ENCODE measurements around the gene TAAR1. TPM values are rescaled to one million over a fixed set of nuclear protein-coding genes. Genes with fewer than 3 reads are reported as not detected.

The TAAR1 gene
- total RNA-seq, 1 donor = not detected

GRCh38 chr6:132675002-132675401 lies 16.0 kb upstream of the TAAR1 start:
- no peaks in the 10 kb centered on the region for H3K4me1 ChIP-seq (ENCODE audit: insufficient read depth, low read length)
- no peaks in the 10 kb centered on the region for H3K79me2 ChIP-seq (ENCODE audit: insufficient read depth, low read length)
- TF ChIP-seq CTCF (IDR thresholded peaks at IDR 0.05; ENCODE audit: extremely low read depth, low read depth, low read length) = no peak
- DNase-seq (ENCODE audit: insufficient read length, low spot score, missing footprints) = no peak
- no peaks in the 10 kb centered on the region for H4K20me1 ChIP-seq (ENCODE audit: insufficient read depth, low read length)
- no peaks in the 10 kb centered on the region for H3K9me3 ChIP-seq (ENCODE audit: low read depth, low read length)
- H3K4me3 ChIP-seq (ENCODE audit: insufficient read depth, low read length) = no peak overlapping the region
- H3K4me2 ChIP-seq (ENCODE audit: insufficient read depth, low read length) = no peak overlapping the region
- no peaks in the 10 kb centered on the region for H3K36me3 ChIP-seq (ENCODE audit: insufficient read depth, low read length)
- H3K27me3 ChIP-seq (ENCODE audit: insufficient read depth, low read length) = peaks cover 5% of the 10 kb centered on the region
- no peak overlapping the region for H2AFZ ChIP-seq (ENCODE audit: low read length)
- H3K27ac ChIP-seq (ENCODE audit: low read depth, low read length) = no peak overlapping the region

- no peak for DNase-seq (ENCODE audit: insufficient read length, low spot score, missing footprints)
- Histone ChIP-seq H3K36me3 (ENCODE audit: insufficient read depth, low read length) (no peaks in the 10 kb centered on the region), H3K4me2 (ENCODE audit: insufficient read depth, low read length) (no peak overlapping the region), H3K79me2 (ENCODE audit: insufficient read depth, low read length) (no peaks in the 10 kb centered on the region), H3K27ac (ENCODE audit: low read depth, low read length) (no peak overlapping the region), H3K4me3 (ENCODE audit: insufficient read depth, low read length) (no peak overlapping the region), H3K4me1 (ENCODE audit: insufficient read depth, low read length) (no peaks in the 10 kb centered on the region), H3K27me3 (ENCODE audit: insufficient read depth, low read length) (peaks cover 5% of the 10 kb centered on the region), H4K20me1 (ENCODE audit: insufficient read depth, low read length) (no peaks in the 10 kb centered on the region), H3K9me3 (ENCODE audit: low read depth, low read length) (no peaks in the 10 kb centered on the region), H2AFZ (ENCODE audit: low read length) (no peak overlapping the region)
- no peak for TF ChIP-seq CTCF (IDR thresholded peaks at IDR 0.05; ENCODE audit: extremely low read depth, low read depth, low read length)
Measured at GRCh38 chr6:132673376-132674094, 14.6 kb upstream of the TAAR1 start.

- no peak overlapping the region for H3K27ac ChIP-seq (ENCODE audit: low read depth, low read length)
- H3K4me2 ChIP-seq (ENCODE audit: insufficient read depth, low read length) = no peak overlapping the region
- H3K27me3 ChIP-seq (ENCODE audit: insufficient read depth, low read length) = peaks cover 5% of the 10 kb centered on the region
- no peaks in the 10 kb centered on the region for H3K79me2 ChIP-seq (ENCODE audit: insufficient read depth, low read length)
- H2AFZ ChIP-seq (ENCODE audit: low read length) = no peak overlapping the region
- TF ChIP-seq CTCF (IDR thresholded peaks at IDR 0.05; ENCODE audit: extremely low read depth, low read depth, low read length) = no peak
- no peak for DNase-seq (ENCODE audit: insufficient read length, low spot score, missing footprints)
- no peaks in the 10 kb centered on the region for H3K4me1 ChIP-seq (ENCODE audit: insufficient read depth, low read length)
- H3K36me3 ChIP-seq (ENCODE audit: insufficient read depth, low read length) = no peaks in the 10 kb centered on the region
- H3K9me3 ChIP-seq (ENCODE audit: low read depth, low read length) = no peaks in the 10 kb centered on the region
- H4K20me1 ChIP-seq (ENCODE audit: insufficient read depth, low read length) = no peaks in the 10 kb centered on the region
- no peak overlapping the region for H3K4me3 ChIP-seq (ENCODE audit: insufficient read depth, low read length)
Measured at GRCh38 chr6:132671295-132671694, 12.3 kb upstream of the TAAR1 start.

GRCh38 chr6:132669690-132670291 lies 10.8 kb upstream of the TAAR1 start:
- Histone ChIP-seq H3K4me3 (ENCODE audit: insufficient read depth, low read length) (no peak overlapping the region), H3K36me3 (ENCODE audit: insufficient read depth, low read length) (no peaks in the 10 kb centered on the region), H3K27me3 (ENCODE audit: insufficient read depth, low read length) (peaks cover 5% of the 10 kb centered on the region), H3K4me2 (ENCODE audit: insufficient read depth, low read length) (no peak overlapping the region), H4K20me1 (ENCODE audit: insufficient read depth, low read length) (no peaks in the 10 kb centered on the region), H2AFZ (ENCODE audit: low read length) (no peak overlapping the region), H3K27ac (ENCODE audit: low read depth, low read length) (no peak overlapping the region), H3K4me1 (ENCODE audit: insufficient read depth, low read length) (no peaks in the 10 kb centered on the region), H3K79me2 (ENCODE audit: insufficient read depth, low read length) (no peaks in the 10 kb centered on the region), H3K9me3 (ENCODE audit: low read depth, low read length) (no peaks in the 10 kb centered on the region)
- TF ChIP-seq CTCF (IDR thresholded peaks at IDR 0.05; ENCODE audit: extremely low read depth, low read depth, low read length) = peak; percentile 55
- no peak for DNase-seq (ENCODE audit: insufficient read length, low spot score, missing footprints)
